GM21717 (cell line): ENCODE measurements around the gene LYL1.

ENCODE experiments used
- ATAC-seq: cut with Tn5 transposase; IDR thresholded peaks from one replicate; pipeline ENCODE4 v1.9.1; 2021; ENCODE audit warnings: mild to moderate bottlenecking, moderate library complexity; ENCODE audit not compliant: unreplicated experiment

Gene LYL1

DNA sequence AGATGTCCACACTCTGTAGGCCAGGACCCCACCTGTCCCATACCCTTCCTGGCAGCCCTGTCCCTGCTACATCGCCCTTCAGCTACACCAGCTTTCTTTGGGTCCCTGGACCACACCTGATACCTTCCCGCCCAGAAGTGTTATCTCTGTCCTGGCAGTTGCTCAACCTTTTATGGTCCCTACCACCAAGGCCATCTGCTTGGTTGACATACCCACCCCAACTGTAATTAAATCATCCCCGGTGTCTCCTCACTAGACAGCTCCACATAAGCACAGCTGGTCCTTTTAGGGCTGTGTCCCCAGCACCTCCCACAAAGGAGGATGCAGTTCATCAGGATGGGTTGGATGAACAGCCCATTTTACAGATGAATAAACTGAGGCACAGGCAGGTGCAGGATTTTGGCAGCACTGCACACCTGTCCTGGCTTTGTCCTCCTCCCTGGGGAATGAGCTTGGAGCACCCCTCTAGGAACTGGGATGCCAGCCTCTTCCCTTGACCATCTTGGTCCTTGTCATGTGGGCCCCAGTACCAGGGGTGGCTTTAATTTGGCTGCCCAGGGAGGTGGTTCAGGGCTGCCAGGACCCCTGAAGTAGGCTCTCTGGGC, 28.3 kb upstream of the LYL1 start:
- no peak for ATAC-seq

DNA sequence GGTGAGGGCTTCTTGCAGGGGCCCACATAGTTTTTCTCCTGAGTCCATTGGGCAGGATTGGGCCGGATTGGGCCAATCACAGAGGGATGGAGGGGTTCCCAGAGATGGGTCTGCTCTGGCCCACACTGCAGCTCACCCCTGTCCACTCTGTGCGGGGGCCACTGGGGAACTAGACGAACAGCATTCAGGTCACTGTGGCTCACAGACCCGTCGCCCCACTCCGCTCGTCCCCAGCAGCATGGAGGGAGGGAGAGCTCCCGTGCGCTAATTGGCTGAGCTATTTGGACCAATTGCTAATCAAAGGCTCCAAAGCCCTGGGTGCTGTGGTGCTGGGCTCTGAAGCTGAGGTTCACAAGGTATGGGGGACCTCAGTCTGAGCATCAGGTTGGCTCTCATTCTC, 26.7 kb upstream of the LYL1 start:
- no peak for ATAC-seq

DNA sequence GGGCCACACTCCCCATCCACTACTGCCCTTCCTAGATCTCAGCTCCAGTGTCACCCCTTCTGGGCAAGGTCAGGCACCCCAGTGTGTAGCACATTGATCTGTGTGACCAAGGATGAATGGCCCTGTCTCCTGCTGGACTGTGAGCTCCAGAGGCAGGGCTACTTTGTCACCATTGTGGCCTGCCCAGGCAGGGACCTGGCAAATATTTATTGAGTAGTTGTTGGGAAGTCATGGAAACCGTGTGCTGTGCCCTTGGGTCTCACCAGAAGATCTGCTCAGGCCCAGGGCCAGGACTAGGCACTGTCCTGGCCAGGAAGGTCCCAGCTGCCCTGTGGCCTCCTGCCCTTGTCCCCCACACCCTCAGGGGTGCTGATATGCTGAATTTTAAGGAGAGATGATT, 25.9 kb upstream of the LYL1 start:
- no peak for ATAC-seq

DNA sequence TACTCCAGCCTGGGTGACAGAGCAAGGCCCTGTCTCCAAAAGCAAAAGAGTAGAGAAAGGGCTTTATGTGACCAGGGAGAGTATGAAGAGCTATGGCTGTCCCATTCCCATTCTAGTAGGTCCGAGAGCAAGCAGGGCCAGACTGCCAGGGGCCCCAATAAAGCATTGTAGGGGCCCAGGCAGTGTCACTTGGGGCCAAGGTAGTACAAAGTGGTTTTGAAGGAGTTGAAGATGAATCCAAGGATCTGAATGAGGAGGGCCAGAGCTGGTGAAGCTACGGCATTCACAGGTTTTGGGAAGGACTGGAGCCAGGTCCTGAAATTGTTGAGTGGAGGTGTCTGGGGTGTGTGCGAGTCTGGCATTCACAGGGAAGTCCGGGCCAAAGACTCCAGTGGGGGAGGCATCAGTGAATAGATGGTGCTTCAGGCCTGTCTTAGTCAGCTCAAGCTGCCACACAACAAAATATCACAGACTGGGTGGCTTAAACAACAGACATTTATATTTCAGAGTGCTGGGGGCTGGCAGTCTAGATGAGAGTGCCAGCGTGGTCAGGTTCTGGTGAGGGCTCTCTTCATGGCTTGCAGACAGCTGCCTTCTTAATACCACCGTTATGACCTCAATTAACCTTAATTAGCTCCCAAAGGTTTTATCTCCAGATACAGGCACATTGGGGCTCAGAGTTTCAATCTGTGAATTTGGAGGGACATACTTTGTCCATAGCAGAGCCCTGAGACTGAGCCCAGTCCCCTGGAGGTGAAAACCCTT, 25.3 kb upstream of the LYL1 start:
- ATAC-seq, result no peak

DNA sequence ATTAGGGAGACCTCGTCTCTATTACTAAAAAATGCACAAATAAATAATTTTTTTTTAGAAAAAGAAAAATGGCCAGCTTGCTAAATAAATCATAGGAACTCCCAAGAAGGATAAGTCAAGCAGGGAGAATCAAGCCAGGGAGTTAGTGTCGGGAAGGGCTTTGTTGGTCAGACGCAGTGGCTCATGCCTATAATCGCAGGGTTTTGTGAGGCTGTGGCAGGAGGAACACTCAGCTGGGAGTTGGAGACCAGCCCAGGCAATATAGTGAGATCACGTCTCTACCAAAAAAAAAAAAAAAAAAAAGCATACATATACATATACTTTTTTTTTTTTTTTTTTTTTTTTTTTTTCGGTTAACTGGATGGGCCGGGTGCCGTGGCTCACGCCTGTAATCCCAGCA, 24.4 kb upstream of the LYL1 start:
- no peak for ATAC-seq

DNA sequence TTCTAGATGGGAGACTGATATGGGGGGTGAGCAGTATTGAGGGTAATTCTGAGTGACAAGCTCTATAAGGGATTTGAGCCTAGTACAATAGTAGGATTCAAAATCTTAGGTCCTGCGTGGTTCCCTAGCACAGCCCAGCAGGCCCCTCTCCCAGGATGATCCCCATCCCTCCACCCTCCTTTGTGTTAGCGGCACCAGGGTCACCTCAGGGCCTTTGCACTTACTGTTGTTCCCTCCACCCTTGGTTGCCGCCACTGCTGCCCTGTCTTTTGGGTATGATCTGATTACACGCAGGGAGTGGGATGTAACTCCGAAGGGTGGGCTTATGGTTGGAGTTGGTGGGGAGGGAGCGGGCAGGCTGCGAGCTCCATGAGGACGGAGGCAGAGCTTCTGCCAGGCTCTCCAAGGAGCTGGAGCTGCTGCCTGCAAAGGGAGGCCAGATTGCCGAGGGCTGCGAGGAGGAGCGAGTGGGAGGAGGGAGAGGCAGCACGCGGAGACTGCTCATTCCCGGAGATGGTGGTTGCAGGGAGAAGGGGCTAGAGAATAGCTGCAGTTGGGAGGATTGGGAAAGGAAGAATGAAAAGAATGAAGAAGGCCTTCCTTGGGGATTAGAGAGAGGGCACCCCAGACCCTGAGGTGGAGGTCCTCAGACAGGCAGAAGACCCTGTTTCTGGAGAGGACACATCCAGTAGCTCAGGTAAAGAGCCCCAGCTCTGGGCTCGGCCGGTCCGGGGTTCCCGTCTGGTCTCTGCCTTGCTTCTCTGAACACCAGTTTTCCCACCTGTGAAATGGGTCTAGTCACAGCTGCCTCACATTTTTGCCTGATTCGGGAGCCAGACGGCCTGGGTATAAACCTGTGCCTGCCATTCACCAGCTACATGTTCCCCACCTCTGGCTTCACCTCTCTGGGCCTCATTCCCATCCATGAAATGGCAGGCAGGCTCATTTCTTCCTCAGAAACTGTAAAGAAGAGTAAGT, 20.6 kb upstream of the LYL1 start:
- no peak for ATAC-seq

DNA sequence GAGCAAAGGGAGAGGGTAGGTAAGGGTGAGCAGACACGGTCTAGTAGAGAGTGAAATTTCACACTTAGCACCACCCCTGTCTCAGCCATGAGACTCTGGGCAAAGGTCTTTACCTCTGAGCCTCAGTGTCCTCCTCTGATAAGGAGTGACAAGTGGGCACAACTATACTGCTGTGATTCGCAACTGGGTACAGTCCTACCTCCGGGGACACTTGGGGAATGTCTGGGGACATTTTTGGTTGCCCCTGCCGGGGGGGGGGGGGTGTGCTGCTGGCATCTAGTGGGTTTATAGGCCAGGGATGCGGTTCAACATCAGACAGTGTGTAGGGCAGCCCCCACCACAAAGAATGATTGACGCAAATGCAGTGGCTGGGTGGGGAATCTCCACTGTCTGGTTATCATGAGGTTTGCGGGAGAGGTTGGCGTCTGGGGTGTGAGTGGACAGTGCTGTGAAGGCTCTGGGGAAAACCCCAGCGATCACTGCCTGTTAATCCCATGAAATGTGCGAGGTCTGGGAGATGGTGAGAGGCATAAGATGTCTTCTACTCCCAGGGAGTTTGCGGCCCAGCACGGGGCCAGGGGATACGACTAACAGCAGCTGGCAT, 19.7 kb upstream of the LYL1 start:
- ATAC-seq, result no peak

DNA sequence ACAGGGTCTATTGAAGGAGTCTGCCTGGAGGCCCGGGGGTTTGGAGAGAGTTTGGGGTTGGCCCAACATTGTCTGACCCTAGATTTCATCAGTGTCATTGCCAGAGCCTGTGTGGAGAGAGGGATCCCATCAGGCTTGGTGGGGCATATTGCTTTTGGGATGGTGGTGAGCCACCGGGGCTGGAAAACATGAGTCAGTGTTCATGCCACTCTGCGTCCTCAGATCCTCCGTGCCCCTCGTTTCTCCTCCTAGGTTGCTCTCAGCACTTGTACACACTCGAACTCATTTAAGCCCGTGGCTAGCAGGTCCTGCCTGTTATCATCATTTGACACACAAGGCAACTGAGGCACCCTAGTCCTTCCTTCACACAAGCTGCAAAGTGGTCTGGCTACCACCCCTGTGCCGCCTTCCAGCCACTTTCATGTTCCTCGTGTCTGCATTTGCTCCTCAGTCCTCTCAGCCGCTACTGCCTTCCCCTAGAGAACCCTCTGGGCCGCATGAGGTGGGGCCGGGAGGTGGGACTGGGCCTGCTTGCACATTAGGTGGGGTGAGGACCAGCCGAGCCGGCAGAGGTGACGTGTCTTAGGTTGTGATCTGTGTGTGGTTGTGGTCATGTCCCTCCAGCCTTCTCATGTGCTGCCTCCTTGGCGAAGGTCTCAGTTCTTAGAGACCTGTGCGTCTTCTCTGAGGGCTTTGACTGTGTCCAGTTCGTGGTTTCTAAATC, 19.1 kb upstream of the LYL1 start:
- no peak for ATAC-seq

DNA sequence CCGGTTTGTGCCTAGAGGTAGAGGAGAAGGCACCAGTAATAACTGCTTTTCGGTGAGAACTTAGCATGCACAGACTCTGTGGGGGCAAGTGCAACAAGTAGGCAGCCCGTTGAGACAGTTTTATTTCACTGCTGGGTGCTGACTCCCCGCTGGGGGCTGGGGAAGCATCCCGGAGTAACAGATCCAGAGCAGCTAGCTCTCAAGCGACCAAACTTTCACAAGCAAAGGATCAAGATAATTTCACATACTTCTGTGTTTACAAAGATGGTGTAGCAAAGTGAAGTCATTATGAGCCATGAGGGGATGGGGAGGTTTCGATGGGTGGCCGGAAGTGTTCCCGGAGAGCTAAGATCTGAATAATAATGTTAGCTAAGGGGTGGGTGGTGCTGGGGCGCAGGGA, 18.2 kb upstream of the LYL1 start:
- no peak for ATAC-seq

DNA sequence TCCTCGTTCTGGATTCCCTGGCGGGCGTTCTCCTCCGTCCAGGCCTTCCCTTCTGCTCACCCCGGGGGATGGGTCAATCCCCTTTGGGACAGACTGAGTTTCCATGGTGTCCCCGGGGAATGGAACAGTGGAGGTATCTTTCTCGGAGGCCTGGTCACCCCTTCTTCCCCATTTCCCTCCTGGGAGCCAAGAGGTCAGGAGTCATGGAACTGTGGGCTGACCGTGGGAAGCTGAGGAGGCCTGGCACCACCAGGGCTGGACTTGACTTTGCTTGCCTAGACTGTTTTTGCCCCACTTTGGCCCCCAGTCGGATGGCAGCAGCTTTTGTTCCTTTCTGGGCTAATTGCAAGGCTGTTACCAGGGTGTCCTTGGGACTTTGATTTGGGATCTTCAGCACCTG, 17.4 kb upstream of the LYL1 start:
- no peak for ATAC-seq

DNA sequence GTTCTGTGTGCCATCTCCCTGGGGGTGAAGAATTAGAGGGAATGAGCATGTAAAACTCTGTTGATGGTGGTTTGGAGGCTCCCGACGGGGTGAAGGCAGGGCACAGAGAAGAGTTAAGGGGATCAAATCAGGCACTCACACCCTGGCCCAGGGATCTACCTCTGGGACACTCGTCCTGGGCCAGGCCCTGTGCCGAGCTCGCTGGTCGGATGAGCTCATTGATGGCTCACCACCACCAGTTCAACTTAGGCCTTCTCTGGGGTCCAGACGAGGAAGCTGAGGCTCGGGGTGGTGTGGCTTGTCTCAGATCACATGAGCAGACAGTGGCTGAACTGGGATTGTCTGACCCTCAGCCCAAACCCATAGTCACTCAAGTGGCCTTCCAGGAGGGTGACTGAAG, 17.0 kb upstream of the LYL1 start:
- no peak for ATAC-seq

DNA sequence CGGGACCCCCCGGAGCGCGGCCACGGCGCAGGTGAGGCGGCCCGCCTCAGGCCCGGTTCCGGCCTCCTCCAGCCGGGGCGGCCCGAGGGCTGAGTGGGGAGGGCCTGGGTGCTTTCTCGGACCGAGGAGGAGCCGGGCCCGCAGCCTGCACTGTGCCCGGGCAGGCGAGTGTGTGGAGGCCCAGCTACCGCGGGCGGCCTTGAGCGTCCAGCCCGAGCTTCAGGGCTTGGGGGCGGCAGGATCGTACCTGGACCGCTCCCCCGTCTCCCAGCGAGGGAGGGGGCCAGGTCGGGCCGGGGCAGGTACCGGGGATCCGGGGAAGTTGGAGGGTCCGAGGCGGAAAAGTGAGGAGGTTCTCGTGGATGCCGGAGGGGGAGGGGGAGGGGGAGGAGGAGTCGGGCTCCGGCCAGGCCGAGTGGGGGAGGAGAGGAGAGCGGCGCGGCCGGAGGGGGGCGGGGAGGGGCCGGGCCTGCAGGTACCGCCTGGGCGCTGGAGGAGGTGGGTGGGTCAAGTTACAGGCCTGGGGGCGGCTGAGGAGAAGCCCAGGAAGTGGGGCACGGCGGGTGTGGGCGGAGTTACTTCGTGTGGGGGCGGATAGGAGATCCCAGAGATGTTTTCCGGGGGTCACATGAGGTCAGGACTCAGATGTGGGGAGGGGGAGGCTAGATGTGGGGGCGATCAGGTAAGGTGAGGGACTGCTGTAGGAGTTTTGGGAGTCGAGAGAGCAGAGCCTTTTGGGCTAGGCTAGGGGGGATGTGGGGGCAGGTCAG, 16.0 kb upstream of the LYL1 start:
- ATAC-seq, result no peak

DNA sequence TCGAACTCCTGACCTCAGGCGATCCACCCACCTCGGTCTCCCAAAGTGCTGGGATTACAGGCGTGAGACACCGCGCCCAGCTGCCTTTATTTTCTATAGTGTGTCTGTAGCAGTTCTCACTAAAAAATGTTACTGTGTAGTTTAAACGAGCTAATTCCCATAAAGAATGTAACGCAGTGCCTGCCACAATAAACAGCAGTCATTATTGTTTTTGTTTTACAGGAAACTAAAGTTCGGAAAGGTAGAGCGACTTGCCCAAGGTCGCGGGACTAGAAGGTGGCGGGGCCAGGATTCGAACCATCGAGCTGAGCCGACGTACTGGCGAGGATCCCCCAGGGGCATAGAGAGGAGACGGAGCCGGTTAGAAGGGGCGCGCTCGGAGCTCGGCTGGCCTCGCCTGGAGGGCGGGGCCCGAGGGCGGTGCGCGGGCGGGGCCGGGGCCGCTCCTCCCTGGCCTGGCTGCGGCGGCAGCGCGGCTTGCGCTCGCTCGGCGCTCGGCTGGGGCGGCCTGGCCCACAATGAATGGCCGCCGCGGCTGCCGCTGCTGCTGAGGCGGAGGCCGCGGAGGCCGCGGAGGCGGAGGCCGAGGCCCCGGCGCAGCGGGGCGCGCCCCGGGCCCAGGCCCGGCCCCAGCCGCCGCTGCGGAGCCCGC, 15.2 kb upstream of the LYL1 start, which contains the start of gene NACC1:
TSS of gene NACC1 (plus strand) at position 493 of the 652 bp plus-strand sequence. CDS start 16,944 bp downstream, outside the sequence.
- ATAC-seq, result peak; percentile 34

DNA sequence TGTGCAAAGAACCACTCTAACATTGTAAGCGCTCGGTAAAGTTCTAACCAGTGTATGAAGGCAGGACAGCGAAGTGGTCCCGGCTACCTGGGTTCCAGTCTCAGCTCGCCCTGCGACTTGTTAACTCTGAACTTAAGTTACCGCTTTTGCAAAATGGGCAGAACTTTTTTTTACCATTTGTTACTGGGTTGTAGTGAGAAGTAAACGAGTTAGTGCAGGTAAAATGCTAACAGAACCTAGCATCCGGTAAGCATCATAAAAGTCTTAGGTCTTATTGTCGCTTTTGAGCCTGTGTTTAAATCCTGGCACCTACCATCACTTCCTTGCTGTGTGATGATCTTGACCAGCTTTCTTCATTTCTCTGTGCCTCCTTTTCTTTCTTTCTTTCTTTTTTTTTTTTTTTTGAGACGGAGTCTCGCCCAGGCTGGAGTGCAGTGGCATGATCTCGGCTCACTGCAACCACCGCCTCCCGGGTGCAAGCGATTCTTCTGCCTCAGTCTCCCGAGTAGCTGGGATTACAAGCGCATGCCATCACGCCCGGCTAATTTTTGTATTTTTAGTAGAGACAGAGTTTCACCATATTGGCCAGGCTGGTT, 14.6 kb upstream of the LYL1 start:
- ATAC-seq, result no peak

DNA sequence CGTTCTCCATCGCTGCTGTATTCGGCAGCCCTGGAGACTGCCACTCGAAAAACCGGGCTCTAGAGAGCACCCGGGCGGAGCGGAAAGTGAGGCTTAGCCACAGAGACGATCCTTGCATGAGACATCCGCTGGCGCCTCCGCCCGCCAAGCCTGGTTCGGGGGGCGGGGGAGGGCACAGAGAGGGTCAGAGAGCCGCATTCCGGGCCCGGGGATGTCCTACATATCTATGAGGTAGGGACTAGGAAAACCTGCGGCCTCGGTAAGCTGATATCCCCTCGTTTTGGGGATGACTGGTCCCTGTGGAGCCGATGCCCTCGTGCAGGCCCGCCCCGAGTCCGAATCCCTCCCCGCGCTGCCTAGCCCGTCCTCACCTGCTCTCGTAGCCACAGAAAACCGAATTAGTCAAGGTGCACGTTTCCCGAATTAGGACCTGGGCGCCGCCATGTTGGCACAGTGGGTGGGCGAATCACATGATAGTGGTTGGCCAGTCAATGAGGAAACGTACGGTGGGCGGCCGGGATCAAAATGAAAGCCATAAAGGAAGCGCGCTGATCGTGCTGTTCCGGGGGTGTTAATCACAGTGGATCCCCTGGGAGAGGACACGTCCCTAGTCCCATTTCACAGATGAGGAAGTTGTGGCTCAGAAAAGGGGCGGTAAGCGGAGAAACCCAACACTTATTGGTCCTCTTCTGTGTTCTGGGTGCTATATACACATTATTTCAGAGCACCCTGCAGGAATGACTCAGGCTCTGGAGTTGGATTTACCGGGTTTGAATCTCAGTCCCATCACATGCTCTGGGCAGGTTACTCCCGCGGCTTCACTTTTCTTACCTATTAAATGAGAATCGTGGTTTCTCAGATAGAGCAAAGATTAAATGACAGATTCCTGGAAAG, 13.9 kb upstream of the LYL1 start, which contains the start of gene TRMT1:
TSS of gene TRMT1 (minus strand) at position 459 of the 894 bp plus-strand sequence. CDS start at position 118, 341 bp downstream.
- ATAC-seq, result peak; percentile 42

DNA sequence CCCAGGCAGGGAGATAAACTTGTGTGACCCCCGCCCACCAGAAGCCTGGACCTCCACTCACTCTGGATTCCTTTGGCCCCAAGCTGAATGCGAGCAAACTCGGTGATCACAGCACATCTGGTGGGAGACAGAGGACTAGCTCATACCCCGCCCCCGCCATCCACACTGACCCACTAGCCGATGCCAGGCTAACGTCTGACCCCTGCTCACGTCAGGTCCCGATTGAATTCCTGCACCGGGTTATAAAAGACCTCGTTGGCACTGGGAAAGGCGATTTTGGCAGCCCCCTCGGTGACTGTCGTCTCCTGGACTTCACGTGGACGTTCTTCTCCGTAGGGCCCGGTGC, 13.3 kb upstream of the LYL1 start:
- ATAC-seq, result no peak

DNA sequence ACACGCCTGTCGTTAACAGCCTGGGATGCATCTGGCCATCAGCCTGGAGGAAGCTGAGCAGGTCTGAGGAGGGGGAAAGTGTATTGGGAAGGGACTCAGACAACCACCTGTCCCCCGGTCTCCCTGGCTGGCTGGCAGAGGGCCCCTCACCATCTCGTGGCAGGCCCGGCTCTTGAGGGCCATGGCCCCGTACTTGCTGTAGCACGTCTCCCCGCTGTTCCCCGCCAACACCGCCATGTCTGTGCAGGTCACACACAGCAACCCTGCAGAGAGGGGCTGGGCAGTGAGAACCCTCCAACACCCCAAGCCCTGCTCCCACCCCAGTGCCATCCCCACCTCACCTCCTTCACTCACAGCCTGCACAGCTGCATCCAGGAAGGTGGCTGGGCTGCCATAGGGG, 9.9 kb upstream of the LYL1 start:
- no peak for ATAC-seq

DNA sequence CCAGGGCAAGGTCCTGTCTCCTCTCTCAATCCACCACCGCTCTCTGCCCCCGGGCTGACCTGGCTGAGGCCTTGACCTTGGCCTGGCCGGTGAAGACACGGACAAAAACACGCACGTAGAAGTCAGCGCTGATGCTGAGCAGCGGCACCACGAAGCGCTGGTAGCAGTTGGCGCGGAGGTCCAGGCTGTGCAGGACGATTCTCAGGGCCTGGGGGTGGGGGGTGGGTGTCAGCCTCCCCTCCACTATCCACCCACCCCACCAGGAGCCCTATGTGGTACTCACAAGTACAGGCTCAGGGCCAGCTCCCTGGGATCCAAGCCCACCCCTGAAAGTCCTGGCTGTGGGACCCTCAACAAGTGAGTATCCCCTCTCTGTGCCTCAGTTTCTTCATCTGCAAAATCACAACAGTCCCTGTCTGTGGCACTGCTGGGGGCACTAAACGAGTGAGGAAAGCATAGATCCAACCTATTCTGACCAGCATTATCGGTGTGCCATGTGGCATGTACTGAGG, 7.5 kb upstream of the LYL1 start:
- no peak for ATAC-seq
